T-helper 22 cell (primary cell): ENCODE data around the gene NSL1.
"Not testable (repeated sequence)": the region's sequence is repeated elsewhere in the genome, so short reads cannot be mapped to it uniquely, and the experiment has no call there.

Source experiments
- DNase-seq: peaks from one replicate; pipeline ENCODE4 v3.0.0-alpha.2; 2020; ENCODE audit warnings: low read depth

The NSL1 gene, protein sequence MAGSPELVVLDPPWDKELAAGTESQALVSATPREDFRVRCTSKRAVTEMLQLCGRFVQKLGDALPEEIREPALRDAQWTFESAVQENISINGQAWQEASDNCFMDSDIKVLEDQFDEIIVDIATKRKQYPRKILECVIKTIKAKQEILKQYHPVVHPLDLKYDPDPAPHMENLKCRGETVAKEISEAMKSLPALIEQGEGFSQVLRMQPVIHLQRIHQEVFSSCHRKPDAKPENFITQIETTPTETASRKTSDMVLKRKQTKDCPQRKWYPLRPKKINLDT

DNA sequence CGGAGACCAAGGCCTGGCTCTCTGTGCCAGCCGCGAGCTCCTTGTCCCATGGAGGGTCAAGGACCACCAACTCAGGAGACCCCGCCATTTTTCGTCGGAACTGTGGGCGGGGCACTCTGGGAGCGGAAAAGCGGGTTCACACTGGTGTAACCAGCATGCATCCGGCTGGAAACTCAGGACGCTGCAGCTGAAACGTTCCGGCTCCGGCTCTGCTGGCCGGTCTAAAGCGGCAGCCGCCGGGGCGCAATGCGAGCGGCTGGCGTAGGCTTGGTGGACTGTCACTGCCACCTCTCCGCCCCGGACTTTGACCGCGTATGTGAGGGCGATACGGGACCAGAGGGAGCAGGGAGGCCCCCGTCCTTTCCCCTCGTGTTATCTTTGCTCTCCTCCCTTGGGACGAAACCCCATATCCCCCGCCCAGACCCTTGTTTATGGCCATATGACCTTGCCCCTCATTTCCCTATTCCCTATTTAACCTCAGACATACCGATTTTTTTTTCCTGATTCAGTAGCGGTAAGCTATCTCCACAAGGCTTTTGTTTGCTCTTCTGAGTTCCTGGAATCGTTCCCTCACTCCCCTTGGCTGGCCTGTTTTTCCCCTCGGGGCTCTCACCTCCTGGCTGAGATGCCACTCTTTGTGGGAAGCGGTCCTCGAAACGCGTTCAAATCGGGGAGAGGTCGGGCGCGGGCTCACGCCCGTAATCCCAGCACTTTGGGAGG lies at the start of gene NSL1, which contains the start of gene TATDN3:
NSL1 (minus strand) TSS at position 102 of the 720 bp plus-strand sequence; CDS start at position 88, 14 bp downstream.
TATDN3 (plus strand) TSS at position 219 of the 720 bp plus-strand sequence; CDS start at position 247, 28 bp downstream.
- DNase-seq: peak; percentile 74

DNA sequence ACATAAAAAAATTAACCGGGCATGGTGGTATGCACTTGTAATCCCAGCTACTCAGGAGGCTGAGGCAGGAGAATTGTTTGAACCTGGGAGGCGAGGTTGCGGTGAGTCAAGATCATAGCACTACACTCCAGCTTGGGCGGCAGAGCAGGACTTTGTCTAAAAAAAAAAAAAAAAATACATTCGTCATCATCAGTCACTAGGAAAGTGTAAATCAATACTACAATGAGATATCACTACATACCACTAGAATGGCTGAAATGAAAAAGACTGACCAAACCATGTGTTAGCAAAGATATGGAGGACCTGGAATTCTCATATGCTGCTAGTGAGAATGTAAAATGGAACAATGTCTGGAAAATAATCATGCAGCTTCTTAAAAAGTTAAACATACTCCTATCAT lies 46.6 kb upstream of the NSL1 start:
- DNase-seq: no peak

DNA sequence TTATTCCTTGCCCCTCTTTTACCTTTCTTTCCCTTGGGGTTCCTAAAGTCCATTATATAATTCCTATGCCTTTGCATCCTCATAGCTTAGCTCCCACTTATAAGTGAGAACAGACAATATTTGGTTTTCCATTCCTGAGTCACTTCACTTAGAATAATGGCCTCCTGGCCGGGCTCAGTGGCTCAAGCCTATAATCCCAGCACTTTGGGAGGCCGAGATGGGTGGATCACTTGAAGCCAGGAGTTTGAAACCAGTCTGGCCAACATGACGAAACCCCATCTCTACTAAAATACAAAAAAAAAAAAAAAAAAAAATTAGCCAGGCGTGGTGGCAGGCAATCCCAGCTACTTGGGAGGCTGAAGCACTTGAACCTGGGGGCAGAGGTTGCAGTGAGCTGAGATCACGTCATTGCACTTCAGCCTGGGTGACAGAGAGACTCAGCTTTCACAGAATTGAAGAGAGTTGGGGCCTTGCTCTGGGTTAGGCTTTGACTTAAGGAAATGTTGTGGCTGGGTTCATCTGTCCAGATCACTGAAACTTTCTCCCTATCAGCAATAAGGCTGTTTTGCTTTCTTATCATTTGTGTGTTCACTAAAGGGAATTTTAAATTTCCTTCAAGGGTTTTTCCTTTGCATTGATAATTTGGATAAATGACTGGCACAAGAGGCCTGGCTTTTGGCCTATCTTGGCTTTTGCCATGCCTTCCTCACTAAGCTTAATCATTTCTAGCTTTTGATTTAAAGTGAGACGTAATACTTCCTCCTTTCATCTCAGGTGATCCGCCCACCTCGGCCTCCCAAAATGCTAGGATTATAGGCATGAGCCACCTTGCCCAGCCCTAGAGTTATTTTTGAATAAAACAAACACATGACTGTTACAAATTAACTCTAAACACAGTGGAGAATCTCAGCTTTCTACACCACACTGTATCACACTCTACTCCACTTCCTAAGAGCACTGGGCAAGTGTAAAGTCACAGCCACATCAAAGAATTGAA lies 41.9 kb upstream of the NSL1 start:
- not testable (repeated sequence) for DNase-seq

DNA sequence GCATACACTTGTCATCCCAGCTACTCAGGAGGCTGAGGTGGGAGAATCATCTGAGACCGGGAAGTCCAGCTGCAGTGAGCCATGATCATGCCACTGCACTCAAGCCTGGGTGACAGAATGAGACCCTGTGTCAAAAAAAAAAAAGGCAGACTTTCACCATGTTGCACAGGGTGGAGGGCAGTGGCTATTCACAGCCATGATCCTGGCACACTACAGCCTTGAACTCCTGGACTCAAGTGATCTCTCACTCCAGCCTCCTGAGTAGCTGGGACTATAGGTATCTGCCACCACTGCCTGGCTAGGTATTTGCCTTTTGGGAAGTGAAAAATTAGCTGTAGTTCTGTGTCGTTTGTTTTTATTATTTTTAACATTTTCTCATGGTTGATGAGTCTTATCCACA lies 36.8 kb upstream of the NSL1 start:
- DNase-seq: no peak

DNA sequence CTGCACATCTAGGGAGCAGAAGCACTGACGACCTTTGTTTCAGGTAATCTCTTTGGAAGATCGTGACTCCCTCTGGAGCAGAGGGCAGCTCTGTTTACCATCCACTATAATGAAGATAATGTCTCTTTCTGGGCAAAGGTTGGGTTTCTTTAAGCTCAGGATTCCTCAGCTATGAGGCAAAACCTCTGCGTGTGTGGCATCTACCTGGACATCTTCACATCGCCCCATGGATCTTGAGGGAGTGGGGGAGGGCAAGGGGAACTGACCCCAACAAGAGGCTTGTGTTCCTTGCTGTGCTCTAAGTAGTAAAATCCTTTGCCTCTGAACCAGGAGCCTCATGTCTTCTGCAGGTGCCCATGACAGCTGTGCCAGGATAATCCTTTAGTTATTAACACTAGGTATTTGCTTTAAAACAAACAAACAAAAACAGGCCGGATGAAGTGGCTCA lies 36.3 kb upstream of the NSL1 start:
- DNase-seq: no peak

DNA sequence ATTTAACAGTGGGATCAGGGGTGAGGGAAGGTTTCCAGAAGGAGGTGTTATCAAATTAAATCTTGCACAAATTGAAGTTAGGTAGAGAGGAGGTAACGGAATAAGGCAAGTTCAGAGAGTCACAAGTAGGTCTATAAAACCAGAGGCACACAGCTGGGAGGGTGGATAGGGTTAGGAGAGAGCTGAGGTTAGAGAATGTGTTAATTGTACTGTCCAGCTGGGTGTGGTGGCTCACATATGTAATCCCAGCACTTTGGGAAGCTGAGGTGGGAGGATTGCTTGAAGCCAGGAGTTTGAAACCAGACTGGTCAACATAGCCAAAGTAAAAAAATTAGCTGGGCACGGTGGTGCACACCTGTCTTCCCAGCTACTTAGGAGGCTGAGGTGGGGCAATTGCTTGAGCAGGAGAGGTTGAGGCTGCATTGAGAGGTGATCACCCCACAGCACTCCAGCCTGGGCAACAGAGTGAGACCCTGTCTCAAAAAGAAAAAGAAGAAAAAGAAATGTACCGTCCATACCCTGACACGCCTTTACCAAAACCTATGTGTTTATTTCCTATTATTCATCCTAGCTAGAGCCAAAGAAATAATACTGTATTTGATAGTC lies 35.7 kb upstream of the NSL1 start:
- no peak for DNase-seq

DNA sequence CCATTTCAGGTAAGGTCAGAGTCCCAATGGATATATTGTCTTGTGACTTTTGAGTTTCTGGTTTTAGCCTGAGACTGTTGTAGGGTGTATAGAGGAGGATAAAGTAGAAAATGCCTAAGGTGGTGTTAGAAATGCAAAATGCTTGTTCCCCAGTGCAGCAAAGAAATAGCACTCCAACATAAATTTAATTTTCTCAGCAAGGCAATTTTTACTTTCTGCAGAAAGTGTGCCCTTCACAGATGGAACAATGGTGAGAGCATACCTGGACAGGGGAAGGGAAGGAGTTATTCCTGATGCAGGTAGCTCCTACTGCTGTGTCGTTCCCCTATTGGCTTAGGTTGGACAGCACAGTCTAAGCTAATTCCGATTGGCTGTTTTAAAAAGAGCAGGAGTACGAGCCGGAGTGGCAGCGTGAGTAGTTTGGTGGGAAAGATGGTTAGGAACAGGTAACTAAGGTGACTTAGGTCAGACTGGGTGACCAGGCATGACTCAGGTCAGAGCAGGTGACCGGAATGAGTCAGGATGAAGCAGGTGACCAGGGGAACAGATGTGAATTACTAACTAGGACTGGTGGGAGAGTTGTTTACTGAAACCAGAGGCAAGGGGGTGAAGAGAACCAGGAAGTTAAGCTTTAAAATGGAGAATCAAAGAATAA lies 34.3 kb upstream of the NSL1 start:
- DNase-seq: no peak

DNA sequence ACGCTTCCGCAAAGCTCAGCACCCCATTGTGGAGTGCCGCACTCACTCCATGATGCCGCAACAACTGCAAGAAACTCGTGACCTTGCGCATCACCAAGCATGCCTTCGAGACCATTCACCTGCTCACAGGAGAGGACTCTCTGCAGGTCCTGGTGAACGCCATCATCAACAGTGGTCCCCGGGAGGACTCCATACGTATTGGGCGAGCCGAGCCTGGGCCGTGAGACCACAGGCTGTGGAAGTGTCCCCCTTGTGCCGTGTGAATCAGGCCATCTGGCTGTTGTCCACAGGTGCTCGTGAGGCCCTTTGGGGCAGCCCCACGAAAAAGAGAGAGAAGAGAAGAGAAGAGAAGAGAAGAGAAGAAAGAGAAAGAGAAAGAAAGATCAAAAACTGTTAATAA lies 32.6 kb upstream of the NSL1 start:
- no peak for DNase-seq

DNA sequence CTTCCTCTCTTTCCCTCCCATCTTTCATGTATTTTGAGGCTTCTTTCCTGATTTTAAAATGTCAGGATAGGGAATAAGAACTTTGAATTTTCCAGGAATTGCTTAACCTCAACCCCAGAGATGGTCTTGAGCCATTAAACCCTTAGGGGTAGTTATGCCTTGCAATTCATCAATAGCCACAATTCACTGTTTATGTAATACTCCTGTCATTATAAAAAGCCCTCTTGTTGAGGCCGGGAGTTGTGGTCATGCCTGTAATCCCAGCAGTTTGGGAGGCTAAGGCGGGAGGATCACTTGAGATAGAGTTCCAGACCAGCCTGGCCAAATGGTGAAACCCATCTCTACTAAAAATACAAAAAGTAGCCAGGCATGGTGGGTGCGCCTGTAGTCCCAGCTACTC lies 31.4 kb upstream of the NSL1 start:
- no peak for DNase-seq

DNA sequence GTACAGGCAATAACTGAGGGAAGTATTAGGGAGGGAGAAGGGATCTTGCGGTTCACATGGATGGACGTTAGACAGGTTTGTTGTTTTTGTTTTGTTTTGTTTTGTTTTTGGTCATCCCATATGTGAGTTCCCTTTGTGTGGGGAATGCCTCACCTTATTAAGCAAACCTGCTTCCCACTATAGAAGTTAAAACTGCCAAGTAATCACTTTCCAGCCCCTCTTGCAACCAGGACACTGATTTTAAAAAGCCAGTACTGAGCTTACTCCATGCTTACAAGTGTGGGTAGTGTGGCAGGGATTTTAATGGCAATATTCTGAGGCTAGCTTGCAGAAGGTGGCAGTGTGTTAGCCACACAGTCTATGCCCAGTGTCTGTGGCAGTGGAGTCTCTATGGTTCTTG lies 29.4 kb upstream of the NSL1 start:
- DNase-seq: no peak

DNA sequence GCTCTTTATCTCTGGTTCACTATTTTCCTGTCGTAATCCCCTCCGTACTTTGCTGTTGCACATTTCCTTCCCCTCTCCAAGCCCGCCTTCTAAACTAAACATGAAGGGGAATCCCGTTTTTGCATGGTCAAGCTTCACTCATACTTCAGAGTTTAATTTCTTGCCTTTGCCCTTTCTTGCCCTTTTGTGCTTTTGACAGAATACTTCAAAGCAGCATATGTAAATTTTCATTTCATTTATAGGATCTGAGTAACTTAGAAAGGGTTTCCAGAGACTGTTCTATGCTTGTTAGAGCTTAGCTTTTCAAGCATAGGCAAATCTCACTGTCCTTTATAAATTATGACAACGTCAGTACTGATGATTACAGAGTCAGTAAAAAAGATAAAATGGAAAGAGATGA lies 28.1 kb upstream of the NSL1 start:
- no peak for DNase-seq

DNA sequence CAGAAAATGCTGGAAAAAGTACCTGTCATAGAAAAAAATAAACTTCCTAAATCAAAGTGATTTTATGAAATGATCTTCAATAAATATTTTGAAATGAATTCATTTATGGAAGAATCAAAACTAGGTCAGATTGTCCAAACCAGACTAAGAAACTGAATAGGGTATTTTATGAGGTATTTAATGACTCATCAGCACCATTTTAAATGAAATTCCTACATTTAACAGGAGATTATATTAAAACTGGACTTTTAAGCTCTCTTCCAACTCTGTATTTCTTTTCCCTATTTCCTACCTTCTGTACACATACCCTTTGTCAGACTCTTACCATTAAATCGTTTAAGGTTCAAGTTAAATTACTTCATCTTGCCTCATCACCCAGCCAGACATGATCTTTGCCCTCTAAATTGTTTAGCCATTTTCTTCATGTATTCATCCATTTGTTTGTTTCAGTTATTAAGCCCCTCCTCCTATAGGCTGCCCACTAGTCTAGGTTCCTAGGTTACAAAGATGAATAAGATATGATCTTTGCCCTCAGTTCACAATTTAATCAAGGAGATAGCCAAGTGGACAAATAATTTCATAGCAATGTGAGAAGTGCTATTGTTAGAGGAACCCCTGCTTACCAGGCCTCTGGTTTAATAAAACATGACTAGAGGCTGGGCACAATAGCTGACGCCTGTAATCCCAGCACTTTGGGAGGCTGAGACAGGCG lies 25.1 kb upstream of the NSL1 start:
- no peak for DNase-seq

DNA sequence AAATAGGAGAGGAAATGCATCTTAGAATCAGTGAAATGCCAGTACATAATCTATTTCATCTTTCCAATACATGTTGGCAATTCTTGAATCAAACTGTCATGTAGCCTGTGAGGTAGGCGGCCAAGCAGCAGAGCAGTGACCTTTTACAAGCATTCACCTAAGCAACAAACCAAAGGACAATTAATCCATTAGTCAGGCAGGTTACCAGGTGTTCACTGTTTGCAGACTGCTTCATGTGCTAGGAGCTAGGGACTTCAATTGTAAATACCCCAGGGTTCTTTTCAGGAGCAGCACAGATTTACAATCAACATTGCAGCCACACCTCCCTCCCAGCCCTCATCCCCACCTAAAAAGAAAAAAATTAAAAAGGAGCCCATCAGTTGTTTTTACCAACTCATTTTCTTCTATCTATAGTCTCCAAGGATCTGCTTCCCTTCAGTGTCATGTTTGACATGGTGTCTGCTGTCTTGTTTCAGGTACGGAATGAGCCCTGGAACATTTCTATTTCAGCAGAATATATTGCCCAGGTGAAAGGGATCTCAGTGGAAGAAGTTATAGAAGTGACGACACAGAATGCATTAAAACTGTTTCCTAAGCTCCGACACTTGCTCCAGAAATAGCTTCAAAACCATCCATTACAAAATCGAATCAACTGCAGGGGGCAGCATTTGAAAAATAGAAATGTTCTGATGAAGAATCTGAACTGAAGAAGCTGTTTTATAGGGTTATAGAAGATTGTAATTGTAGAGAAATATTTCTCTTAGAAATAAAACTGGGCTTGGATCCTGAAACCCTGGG lies 23.2 kb upstream of the NSL1 start:
- no peak for DNase-seq

DNA sequence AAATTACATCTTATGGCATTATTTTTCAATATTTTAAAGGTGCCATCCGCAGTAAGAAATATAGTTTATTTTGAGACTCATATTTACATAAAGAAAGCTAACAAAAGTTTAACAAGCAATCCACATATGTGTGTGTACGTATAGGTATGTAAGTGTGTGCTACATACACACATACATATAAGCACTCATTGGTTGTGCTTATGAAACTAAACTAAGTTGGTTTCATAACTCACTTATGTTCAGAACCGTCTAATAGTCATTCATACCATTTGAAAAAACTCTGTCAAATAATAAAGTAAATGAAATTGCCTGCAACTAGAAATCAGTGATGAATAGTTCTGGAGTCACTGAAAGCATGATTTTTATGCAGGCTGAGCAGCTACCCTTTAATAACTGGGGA lies 14.2 kb upstream of the NSL1 start:
- DNase-seq: no peak

DNA sequence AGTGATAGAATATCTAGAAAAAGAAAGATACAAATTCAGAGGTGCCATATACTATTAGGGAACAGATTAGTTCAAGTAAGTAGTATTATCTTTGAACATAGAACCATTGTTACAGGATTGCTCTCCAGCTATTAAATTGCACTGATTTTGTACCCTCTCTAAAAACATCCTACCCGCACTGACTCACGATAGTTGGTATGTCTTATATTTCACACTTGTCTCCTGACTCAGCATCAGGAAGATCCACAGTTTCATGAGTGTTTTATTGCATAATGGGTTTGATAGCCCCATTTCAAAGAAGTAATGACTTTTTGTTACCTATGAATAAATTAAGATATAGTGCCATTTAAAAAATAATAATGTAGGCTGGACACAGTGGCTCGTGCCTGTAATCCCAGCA lies 6.1 kb upstream of the NSL1 start:
- no peak for DNase-seq

DNA sequence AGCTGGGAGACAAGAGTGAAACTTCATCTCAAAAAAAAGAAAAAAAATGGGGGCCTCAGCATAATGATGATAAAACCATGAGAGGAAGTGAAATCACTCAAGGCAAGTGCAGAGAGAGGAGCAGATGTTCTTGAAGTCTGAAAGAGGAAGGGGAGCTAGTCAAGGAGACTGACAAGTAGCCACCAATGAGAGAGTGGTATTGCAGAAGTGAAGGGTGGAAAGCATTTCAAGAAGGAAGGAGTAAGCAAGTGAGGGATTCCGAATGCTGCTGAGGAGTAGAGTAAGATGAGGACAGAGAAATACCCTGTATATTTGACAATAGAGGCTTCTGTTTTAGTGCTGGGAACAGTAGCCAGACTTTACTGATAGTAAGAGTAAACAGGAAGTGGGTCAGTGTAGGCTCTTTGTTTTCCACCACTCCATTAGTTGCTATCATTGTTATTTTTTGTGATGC lies 3.0 kb upstream of the NSL1 start:
- DNase-seq: no peak

DNA sequence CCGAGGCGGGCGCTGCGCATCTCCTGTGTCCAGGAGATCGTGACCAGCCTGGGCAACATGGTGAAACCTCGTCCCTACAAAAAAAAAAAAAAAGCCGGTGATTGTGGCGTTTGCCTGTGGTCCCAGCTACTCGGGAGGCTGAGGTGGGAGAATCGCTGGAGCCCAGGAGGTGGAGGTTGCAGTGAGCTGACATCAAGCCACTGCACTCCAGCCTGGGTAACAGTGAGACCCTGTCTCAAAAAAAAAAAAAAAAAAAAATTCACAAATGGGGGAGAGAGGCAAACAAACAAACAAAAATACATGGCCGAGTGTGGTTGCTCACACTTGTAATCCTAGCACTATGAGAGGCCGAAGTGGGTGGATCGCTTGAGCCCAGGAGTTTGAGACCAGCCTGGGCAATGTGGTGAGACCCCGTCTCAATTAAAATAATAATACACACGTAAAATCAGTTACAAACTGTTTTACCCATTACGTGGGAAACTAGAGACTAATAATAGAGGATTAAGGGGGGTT lies 875 bp upstream of the NSL1 start:
- no peak for DNase-seq

DNA sequence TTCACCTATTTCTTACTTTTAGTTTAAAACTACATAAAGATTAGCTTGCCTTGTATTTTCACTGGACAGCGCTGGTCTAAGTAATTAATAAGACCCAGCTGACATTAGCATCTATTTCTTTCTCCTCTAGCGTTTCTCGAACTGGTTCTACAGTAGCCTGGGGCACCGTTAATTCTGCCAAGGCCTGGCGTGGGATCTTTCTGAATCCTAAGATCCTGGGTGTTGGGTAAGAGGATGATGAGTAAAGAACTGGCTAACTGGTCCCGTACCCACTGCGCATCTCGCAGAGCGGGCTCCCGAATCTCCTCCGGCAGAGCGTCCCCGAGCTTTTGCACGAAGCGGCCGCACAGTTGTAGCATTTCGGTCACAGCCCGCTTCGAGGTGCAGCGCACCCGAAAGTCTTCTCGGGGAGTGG lies 309 bp downstream of the NSL1 start:
- DNase-seq: no peak

DNA sequence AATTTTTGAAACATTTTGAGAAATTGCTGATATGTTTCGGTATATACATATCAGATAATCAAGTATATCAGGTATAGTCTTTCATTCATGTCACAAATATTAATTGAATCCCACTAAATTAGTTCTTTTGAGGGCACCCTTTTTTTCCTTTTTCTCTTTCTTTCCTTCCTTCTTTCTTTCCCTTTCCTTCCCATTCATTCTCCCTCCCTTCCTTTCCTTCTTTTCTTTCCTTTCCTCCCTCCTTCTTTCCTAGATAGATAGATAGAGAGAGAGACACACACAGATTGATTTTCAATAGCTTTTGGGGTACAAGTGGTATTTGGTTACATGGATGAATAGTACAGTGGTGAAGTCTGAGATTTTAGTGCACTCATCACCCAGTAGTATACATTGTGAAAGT lies 5.7 kb downstream of the NSL1 start:
- DNase-seq: no peak

DNA sequence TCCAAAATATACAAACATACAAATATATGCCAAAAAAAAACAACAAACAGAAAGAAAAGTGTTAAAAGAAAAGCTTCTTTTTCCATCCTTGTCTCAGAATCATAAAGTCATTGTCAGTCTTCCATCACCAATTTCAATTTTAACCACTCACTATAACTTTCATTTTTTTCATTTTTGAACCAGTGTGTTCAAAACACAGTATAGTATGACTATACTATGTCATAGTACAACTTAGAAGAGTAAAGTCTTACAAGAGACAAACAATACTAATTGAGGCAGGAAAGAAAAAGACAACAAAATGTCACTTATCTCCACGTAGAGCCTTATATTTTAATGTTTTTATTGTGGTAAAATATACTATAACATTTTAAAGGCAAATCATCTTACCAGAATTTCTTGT lies 7.6 kb downstream of the NSL1 start:
- DNase-seq: no peak
